A549 (cell line): Measurements from ENCODE around the gene SPECC1. TPM values are rescaled to one million over a fixed set of nuclear protein-coding genes. Genes with fewer than 3 reads are reported as not detected.

Experiments used
- ATAC-seq, 2 experiments: fragments of 200-7000 bp in 1 of 2; fragments of >200 bp in 1 of 2; cut with Nextera tagmentation in 1 of 2; cut with Tn5 transposase in 1 of 2; 3 replicates each; pipeline versions ENCODE4 v1.8.0 to v1.9.1; 2018 to 2020; ENCODE audit warnings: mild to moderate bottlenecking in 1 of 2, moderate library complexity in 1 of 2
- CTCF ChIA-PET: fragments of 300-600 bp; sonication (Branson Sonifier 250); formaldehyde crosslinking; extraction: SDS; loops from one replicate; lab custom pipeline; 2021; ENCODE audit warnings: antibody characterized with exemption, inconsistent platforms; lab: Yijun Ruan, JAX
- POLR2A ChIA-PET: fragments of 350-600 bp; formaldehyde crosslinking; extraction: SDS; loops from one replicate; lab custom pipeline; 2021; ENCODE audit warnings: antibody characterized with exemption, inconsistent platforms; lab: Yijun Ruan, JAX
- DNase-seq, 2 experiments: peaks; one replicate each; pipeline versions ENCODE4 v3.0.0 to v3.0.0-alpha.2; 2011 to 2016; ENCODE audit warnings: low read depth in 1 of 2, low spot score in 1 of 2
- FAIRE-seq: peaks from 2 replicates; lab custom pipeline; 2011; peaks lifted over from hg19 to GRCh38; lab: Jason Lieb, UNC
- H3K27ac ChIP-seq, 2 experiments: fragments of >200 bp; sonication (Bioruptor Twin); formaldehyde crosslinking; 3 replicates each; pipeline ENCODE4 v1.5.1; 2016 to 2017
- H3K4me1 ChIP-seq: fragments of >200 bp; sonication (Bioruptor Twin); formaldehyde crosslinking; 3 replicates; pipeline ENCODE4 v1.6.1; 2016
- H3K4me2 ChIP-seq: fragments of >200 bp; sonication (Bioruptor Twin); formaldehyde crosslinking; 3 replicates; pipeline ENCODE4 v1.6.1; 2016
- H3K4me3 ChIP-seq: fragments of >200 bp; sonication (Bioruptor Twin); formaldehyde crosslinking; 3 replicates; pipeline ENCODE4 v1.5.1; 2016
- H3K9me3 ChIP-seq: fragments of >200 bp; sonication (Bioruptor Twin); formaldehyde crosslinking; 3 replicates; pipeline ENCODE4 v1.6.1; 2016
- BHLHE40 ChIP-seq: IDR thresholded peaks from 2 replicates; pipeline ENCODE4 v1.6.1; 2012; ENCODE audit warnings: low read depth, low read length, inconsistent platforms
- CBX8 ChIP-seq: fragments of 200-600 bp; sonication (generic); IDR thresholded peaks from 2 replicates; pipeline ENCODE4 v1.6.1; 2016
- CHD4 ChIP-seq: fragments of 200-600 bp; sonication (generic); IDR thresholded peaks from 2 replicates; pipeline ENCODE4 v1.6.1; 2016; ENCODE audit warnings: antibody characterized with exemption, mild to moderate bottlenecking, borderline replicate concordance
- EHMT2 ChIP-seq: fragments of 200-600 bp; sonication (generic); IDR thresholded peaks from 2 replicates; pipeline ENCODE4 v1.6.1; 2016; ENCODE audit warnings: antibody characterized with exemption, low read depth, mild to moderate bottlenecking, moderate library complexity
- EP300 ChIP-seq, 2 experiments: fragments of >200 bp; sonication (Bioruptor Twin); formaldehyde crosslinking; IDR thresholded peaks; 2 replicates in 1 of 2; 3 replicates in 1 of 2; pipeline ENCODE4 v1.6.1; 2016 to 2017
- ESRRA ChIP-seq: fragments of 150-350 bp; IDR thresholded peaks from 2 replicates; pipeline ENCODE4 v1.6.1; 2014; ENCODE audit warnings: mild to moderate bottlenecking, low read length, borderline replicate concordance
- FOSB ChIP-seq: fragments of 250-450 bp; sonication (Bioruptor Pico); IDR thresholded peaks from 2 replicates; pipeline ENCODE4 v1.5.0; 2020; ENCODE audit warnings: mild to moderate bottlenecking, moderate library complexity
- FOXS1 ChIP-seq: fragments of 250-450 bp; sonication (Bioruptor Pico); IDR thresholded peaks from 2 replicates; pipeline ENCODE4 v1.5.0; 2020; ENCODE audit warnings: mild to moderate bottlenecking, moderate library complexity
- GATA3 ChIP-seq: IDR thresholded peaks from 2 replicates; pipeline ENCODE4 v1.6.1; 2012; ENCODE audit warnings: borderline replicate concordance
- HEYL ChIP-seq: fragments of 250-450 bp; sonication (Bioruptor Pico); IDR thresholded peaks from 2 replicates; pipeline ENCODE4 v1.8.0; 2021; ENCODE audit warnings: mild to moderate bottlenecking, moderate library complexity
- MAFK ChIP-seq: fragments of 450-650 bp; IDR thresholded peaks from 2 replicates; pipeline ENCODE4 v1.6.1; 2014; ENCODE audit not compliant: partially characterized antibody
- MYC ChIP-seq: IDR thresholded peaks from 2 replicates; pipeline ENCODE4 v1.6.1; 2012; ENCODE audit warnings: mild to moderate bottlenecking, inconsistent platforms, low read length, improper control_type of control experiment, borderline replicate concordance
- NFE2L2 ChIP-seq: fragments of 150-350 bp; conservative IDR thresholded peaks from 2 replicates; pipeline ENCODE4 v1.6.1; 2014; ENCODE audit warnings: low read length
- NPAS2 ChIP-seq: fragments of 250-450 bp; sonication (Bioruptor Pico); IDR thresholded peaks from 2 replicates; pipeline ENCODE4 v1.8.0; 2022; ENCODE audit warnings: mild to moderate bottlenecking, moderate library complexity, borderline replicate concordance
- POLR2A ChIP-seq: IDR thresholded peaks from 2 replicates; pipeline ENCODE4 v1.6.1; 2012; ENCODE audit warnings: mild to moderate bottlenecking, low read length
- RARB ChIP-seq: fragments of 250-450 bp; sonication (Bioruptor Pico); IDR thresholded peaks from 2 replicates; pipeline ENCODE4 v1.8.0; 2021; ENCODE audit warnings: mild to moderate bottlenecking, moderate library complexity
- RCOR1 ChIP-seq: fragments of 150-350 bp; IDR thresholded peaks from 2 replicates; pipeline ENCODE4 v1.6.1; 2014; ENCODE audit warnings: antibody characterized with exemption, low read length, low read depth
- RNF2 ChIP-seq: fragments of 200-600 bp; sonication (generic); IDR thresholded peaks from 2 replicates; pipeline ENCODE4 v1.6.1; 2016; ENCODE audit warnings: low read depth, mild to moderate bottlenecking, antibody characterized with exemption, moderate library complexity, borderline replicate concordance
- SREBF2 ChIP-seq: fragments of 450-650 bp; IDR thresholded peaks from 2 replicates; pipeline ENCODE4 v1.6.1; 2014; ENCODE audit warnings: mild to moderate bottlenecking, moderate library complexity
- TFCP2L1 ChIP-seq: fragments of 250-450 bp; sonication (Bioruptor Pico); IDR thresholded peaks from 2 replicates; pipeline ENCODE4 v1.5.0; 2021; ENCODE audit warnings: mild to moderate bottlenecking
- WGBS: methylation state at CpG from one replicate; pipeline ENCODE4 v1.1.6; 2017; ENCODE audit errors: missing lambda C conversion rate; 5-methylcytosine and 5-hydroxymethylcytosine counted together
- polyA plus RNA-seq, 4 experiments: library from polyadenylated mRNA; depleted of rRNA in 3 of 4; stranded (reverse); fragments of >200 nt; fragmentation: RNase III in 1 of 4; extraction: RNeasy Plus Mini Kit Qiagen cat#74134 plus additional on column Dnase treatment in 1 of 4; gene quantifications; 2 replicates in 3 of 4; 3 replicates in 1 of 4; pipeline ENCODE4 v1.2.3, GENCODE V29; 2011 to 2017
- TF ChIP-seq, protein P1 (sequence below): fragments of 150-350 bp; IDR thresholded peaks from 2 replicates; pipeline ENCODE4 v1.6.1; 2014; ENCODE audit warnings: low read depth, mild to moderate bottlenecking, low read length
- TF ChIP-seq, protein P2 (sequence below): fragments of 450-650 bp; IDR thresholded peaks from 2 replicates; pipeline ENCODE4 v1.6.1; 2014; ENCODE audit warnings: antibody characterized with exemption
- TF ChIP-seq, protein P3 (sequence below): IDR thresholded peaks from 2 replicates; pipeline ENCODE4 v1.6.1; 2012
- TF ChIP-seq, protein P4 (sequence below): IDR thresholded peaks from 2 replicates; pipeline ENCODE4 v1.6.1; 2012
- TF ChIP-seq, protein P5 (sequence below): fragments of >200 bp; sonication (Bioruptor Twin); formaldehyde crosslinking; IDR thresholded peaks from 3 replicates; pipeline ENCODE4 v1.5.1; 2016
- TF ChIP-seq, protein P6 (sequence below): fragments of 200-600 bp; sonication (generic); IDR thresholded peaks from 2 replicates; pipeline ENCODE4 v1.6.1; 2016; ENCODE audit warnings: antibody characterized with exemption, mild to moderate bottlenecking, moderate library complexity

The SPECC1 gene
- polyA plus RNA-seq, 2 of the 4 experiments (the other 2 are of a cell fraction): 45.1 to 66.2 TPM

DNA sequence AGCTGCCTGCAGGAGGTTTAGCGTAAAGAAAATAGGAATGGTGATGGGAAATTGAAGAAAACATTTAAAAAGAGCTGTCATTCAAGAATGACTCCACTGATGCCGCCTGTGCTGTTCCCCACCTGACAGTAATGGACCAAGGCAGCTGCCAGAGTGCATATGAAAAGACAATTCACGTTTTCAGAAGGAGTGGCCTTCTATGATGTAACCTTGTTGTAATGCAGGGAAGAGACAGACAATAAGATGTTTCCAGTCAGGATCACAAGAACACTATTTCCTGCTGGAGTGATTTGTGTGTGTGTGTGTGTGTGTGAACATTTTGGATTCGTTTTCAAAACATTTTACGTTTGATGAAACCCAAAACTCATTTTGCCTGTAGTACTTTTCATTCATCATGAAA lies 254.4 kb downstream of the SPECC1 start:
- TF ChIP-seq, protein P1, sequence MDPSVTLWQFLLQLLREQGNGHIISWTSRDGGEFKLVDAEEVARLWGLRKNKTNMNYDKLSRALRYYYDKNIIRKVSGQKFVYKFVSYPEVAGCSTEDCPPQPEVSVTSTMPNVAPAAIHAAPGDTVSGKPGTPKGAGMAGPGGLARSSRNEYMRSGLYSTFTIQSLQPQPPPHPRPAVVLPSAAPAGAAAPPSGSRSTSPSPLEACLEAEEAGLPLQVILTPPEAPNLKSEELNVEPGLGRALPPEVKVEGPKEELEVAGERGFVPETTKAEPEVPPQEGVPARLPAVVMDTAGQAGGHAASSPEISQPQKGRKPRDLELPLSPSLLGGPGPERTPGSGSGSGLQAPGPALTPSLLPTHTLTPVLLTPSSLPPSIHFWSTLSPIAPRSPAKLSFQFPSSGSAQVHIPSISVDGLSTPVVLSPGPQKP: no peak
- ATAC-seq (0 out of 6 replicates have a peak, but pooled peaks of 1 of the 2 experiments have one; percentile 32), FAIRE-seq (no peak), DNase-seq (peak in 1 of 2 experiments; percentile 37)
- no peaks in the 10 kb centered on the region for H3K9me3 ChIP-seq
- peak overlapping the region; percentile 34 to 37; a peak in 4 of 6 replicates for H3K27ac ChIP-seq
- ChIA-PET POLR2A (no interaction called here), CTCF (interaction anchor here (0.7 to 2.4 kb wide), 4 partner anchors 18 to 37 kb away, joined by 3 to 8 read pairs (median 4); no protein-coding TSS in a partner anchor)
- peak overlapping the region; percentile 23; the same call in 2 of the 3 replicates for H3K4me2 ChIP-seq
- H3K4me1 ChIP-seq: peaks cover 34% of the 10 kb centered on the region
- 76% methylated on average over 5 of the region's 5 CpGs for WGBS
- no peak overlapping the region for H3K4me3 ChIP-seq

DNA sequence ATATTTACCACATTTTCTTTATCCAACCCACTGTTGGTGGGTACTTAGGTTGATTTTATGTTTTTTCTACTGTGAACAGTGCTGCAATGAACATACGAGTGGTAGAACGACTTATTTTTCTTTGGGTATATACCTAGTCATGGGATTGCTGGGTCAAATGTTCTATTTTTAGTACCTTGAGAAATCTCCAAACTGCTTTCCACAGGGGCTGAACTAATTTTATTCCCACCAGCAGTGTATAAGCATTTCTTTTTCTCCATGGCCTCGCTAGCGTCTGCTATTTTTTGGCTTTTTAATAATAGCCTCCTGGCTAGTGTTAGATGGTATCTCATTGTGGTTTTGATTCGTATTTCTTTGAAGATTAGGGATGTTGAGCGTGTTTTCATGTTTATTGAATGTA lies 255.8 kb downstream of the SPECC1 start:
- H3K4me1 ChIP-seq: peaks cover 23% of the 10 kb centered on the region; the same call in 2 of the 3 replicates
- no peak overlapping the region for H3K27ac ChIP-seq
- DNase-seq (no peak), FAIRE-seq (no peak), ATAC-seq (no peak)
- WGBS: 94% methylated on average over 6 of the region's 6 CpGs
- CTCF ChIA-PET: interaction anchor here (1.2 to 2.5 kb wide), 2 partner anchors 20 to 143 kb away, joined by 3 to 8 read pairs; no protein-coding TSS in a partner anchor
- TF ChIP-seq HEYL (CRISPR knock-in tag) (no peak), FOXS1 (no peak), EP300 (IDR thresholded peaks at IDR 0.05) (no peak), RNF2 (no peak), CHD4 (no peak), GATA3 (no peak), RARB (no peak), EHMT2 (no peak), FOSB (no peak), ESRRA (no peak), MYC (no peak), NPAS2 (no peak)
- TF ChIP-seq, protein P2, sequence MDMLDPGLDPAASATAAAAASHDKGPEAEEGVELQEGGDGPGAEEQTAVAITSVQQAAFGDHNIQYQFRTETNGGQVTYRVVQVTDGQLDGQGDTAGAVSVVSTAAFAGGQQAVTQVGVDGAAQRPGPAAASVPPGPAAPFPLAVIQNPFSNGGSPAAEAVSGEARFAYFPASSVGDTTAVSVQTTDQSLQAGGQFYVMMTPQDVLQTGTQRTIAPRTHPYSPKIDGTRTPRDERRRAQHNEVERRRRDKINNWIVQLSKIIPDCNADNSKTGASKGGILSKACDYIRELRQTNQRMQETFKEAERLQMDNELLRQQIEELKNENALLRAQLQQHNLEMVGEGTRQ: no peak
- POLR2A ChIA-PET: no interaction called here
- H3K4me3 ChIP-seq: no peak overlapping the region
- H3K4me2 ChIP-seq: no peak overlapping the region
- H3K9me3 ChIP-seq: no peaks in the 10 kb centered on the region

DNA sequence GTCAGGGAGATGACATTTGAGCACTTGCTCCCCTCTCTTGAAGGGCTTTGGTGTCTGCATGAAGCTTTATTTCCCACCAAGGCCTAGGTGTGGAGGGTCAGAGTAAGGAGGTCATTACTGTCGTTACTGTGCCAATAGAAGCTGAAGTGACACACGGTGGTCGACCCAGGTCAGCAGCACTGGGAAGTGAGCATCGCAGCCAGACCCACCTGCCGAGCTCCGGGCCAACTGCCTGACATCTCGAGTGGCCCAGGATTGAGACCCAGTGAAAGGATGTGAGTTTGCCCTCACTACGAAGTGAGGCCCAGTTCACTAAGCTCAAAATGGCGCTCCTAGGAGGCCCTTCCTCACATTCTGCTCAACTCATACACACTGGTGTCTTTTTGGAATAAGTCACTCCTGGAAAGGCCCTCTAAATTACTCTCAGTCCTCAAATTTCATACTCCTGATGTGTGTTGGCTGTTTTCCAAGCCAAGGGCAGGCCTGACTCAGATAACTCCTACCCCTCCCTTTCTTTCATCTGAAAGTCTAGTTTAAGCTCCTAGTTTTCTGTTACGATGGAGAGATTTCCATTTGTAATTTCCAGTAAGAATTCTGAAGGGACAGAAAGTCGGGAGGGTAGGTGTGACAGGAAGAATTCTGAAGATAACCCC lies 257.8 kb downstream of the SPECC1 start:
- ChIA-PET POLR2A (no interaction called here), CTCF (interaction anchor here (1.3 to 2.5 kb wide), 4 partner anchors 9 to 274 kb away, joined by 3 to 8 read pairs (median 4); no protein-coding TSS in a partner anchor)
- Histone ChIP-seq H3K9me3 (no peaks in the 10 kb centered on the region), H3K4me3 (no peak overlapping the region), H3K4me2 (no peak overlapping the region), H3K27ac (no peak overlapping the region), H3K4me1 (peaks cover 23% of the 10 kb centered on the region; the same call in 2 of the 3 replicates)
- FAIRE-seq: peak; percentile 51
- 87% methylated on average over 11 of the region's 11 CpGs for WGBS
- no peak for DNase-seq
- ATAC-seq: no peak
- no peak for TF ChIP-seq RCOR1
- no peak for TF ChIP-seq BHLHE40
- no peak for TF ChIP-seq MAFK
- TF ChIP-seq TFCP2L1 (CRISPR knock-in tag): no peak
- TF ChIP-seq CBX8: no peak
- TF ChIP-seq, protein P3, sequence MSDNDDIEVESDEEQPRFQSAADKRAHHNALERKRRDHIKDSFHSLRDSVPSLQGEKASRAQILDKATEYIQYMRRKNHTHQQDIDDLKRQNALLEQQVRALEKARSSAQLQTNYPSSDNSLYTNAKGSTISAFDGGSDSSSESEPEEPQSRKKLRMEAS: no peak
- TF ChIP-seq, protein P4, sequence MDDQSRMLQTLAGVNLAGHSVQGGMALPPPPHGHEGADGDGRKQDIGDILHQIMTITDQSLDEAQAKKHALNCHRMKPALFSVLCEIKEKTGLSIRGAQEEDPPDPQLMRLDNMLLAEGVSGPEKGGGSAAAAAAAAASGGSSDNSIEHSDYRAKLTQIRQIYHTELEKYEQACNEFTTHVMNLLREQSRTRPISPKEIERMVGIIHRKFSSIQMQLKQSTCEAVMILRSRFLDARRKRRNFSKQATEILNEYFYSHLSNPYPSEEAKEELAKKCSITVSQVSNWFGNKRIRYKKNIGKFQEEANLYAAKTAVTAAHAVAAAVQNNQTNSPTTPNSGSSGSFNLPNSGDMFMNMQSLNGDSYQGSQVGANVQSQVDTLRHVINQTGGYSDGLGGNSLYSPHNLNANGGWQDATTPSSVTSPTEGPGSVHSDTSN: no peak
- TF ChIP-seq ESRRA: no peak
- no peak for TF ChIP-seq HEYL (CRISPR knock-in tag)
- no peak for TF ChIP-seq SREBF2
- no peak for TF ChIP-seq NFE2L2
- no peak for TF ChIP-seq POLR2A
- TF ChIP-seq, protein P5, sequence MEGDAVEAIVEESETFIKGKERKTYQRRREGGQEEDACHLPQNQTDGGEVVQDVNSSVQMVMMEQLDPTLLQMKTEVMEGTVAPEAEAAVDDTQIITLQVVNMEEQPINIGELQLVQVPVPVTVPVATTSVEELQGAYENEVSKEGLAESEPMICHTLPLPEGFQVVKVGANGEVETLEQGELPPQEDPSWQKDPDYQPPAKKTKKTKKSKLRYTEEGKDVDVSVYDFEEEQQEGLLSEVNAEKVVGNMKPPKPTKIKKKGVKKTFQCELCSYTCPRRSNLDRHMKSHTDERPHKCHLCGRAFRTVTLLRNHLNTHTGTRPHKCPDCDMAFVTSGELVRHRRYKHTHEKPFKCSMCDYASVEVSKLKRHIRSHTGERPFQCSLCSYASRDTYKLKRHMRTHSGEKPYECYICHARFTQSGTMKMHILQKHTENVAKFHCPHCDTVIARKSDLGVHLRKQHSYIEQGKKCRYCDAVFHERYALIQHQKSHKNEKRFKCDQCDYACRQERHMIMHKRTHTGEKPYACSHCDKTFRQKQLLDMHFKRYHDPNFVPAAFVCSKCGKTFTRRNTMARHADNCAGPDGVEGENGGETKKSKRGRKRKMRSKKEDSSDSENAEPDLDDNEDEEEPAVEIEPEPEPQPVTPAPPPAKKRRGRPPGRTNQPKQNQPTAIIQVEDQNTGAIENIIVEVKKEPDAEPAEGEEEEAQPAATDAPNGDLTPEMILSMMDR: no peak
- TF ChIP-seq, protein P6, sequence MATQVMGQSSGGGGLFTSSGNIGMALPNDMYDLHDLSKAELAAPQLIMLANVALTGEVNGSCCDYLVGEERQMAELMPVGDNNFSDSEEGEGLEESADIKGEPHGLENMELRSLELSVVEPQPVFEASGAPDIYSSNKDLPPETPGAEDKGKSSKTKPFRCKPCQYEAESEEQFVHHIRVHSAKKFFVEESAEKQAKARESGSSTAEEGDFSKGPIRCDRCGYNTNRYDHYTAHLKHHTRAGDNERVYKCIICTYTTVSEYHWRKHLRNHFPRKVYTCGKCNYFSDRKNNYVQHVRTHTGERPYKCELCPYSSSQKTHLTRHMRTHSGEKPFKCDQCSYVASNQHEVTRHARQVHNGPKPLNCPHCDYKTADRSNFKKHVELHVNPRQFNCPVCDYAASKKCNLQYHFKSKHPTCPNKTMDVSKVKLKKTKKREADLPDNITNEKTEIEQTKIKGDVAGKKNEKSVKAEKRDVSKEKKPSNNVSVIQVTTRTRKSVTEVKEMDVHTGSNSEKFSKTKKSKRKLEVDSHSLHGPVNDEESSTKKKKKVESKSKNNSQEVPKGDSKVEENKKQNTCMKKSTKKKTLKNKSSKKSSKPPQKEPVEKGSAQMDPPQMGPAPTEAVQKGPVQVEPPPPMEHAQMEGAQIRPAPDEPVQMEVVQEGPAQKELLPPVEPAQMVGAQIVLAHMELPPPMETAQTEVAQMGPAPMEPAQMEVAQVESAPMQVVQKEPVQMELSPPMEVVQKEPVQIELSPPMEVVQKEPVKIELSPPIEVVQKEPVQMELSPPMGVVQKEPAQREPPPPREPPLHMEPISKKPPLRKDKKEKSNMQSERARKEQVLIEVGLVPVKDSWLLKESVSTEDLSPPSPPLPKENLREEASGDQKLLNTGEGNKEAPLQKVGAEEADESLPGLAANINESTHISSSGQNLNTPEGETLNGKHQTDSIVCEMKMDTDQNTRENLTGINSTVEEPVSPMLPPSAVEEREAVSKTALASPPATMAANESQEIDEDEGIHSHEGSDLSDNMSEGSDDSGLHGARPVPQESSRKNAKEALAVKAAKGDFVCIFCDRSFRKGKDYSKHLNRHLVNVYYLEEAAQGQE: no peak
